ENCODE measurements around the gene ACADM. TPM values are rescaled to one million over a fixed set of nuclear protein-coding genes. Genes with fewer than 3 reads are reported as not detected.

The ACADM gene
- total and polyA plus RNA-seq, 2 donors (not counting 3 experiments of a cell fraction or from before 2014, with no cell fraction given) = 10.8 to 32.5 TPM

DNA sequence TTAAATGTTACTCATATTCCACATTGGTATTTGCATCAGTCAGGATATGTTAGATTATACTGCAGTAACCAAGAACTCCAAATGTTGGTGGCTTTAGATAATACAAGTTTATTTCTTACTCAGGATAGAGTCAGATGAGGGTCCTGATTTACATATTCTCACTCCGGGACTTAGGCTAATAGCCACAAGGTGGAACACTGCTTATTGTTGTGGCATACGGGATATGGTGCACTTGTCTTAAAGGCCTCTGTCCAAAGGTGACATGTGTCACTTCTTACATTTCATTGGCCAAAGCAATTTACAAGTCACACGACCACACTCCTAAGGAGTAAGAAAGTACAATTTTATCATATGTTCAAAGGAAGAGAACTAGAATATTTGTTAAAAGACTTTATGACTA lies 28.5 kb upstream of the ACADM start:
- Histone ChIP-seq H3K79me2 (ENCODE audit: control insufficient read depth, insufficient read depth, low read length) (no peaks in the 10 kb centered on the region), H3K4me3 (replicated peaks in 1 of 3; ENCODE audit: insufficient read depth in 1 of 3, low read depth in 1 of 3, low read length in 3 of 3) (no peak overlapping the region), H3K4me1 (ENCODE audit: control insufficient read depth, extremely low read depth, insufficient read depth, low read length) (no peaks in the 10 kb centered on the region), H3K27ac (ENCODE audit: insufficient read depth, low read depth, low read length) (no peak overlapping the region), H3K9me3 (replicated peaks; ENCODE audit: control insufficient read depth, insufficient read depth, low read length) (no peaks in the 10 kb centered on the region), H2AFZ (ENCODE audit: low read depth, low read length) (no peak overlapping the region), H3K9me1 (replicated peaks; ENCODE audit: control insufficient read depth, extremely low read depth, insufficient read depth, low read length) (no peaks in the 10 kb centered on the region), H3K27me3 (ENCODE audit: control insufficient read depth in 2 of 2, insufficient read depth in 2 of 2, low read length in 2 of 2) (peaks cover 2% of the 10 kb centered on the region in 2 experiments), H3K4me2 (ENCODE audit: insufficient read depth, low read length) (no peak overlapping the region), H3K36me3 (ENCODE audit: control insufficient read depth in 2 of 2, extremely low read depth in 1 of 2, insufficient read depth in 2 of 2, low read length in 2 of 2) (no peaks in the 10 kb centered on the region), H4K20me1 (replicated peaks; ENCODE audit: control insufficient read depth, extremely low read depth, insufficient read depth, low read length) (no peaks in the 10 kb centered on the region), H3K9ac (replicated peaks; ENCODE audit: extremely low read depth, insufficient read depth, low read length) (no peak overlapping the region)
- ChIA-PET POLR2A (no interaction called here), CTCF (no interaction called here)
- no peak for DNase-seq (ENCODE audit: low read depth, low spot score)
- TF ChIP-seq JUN (IDR thresholded peaks at IDR 0.05; ENCODE audit: borderline replicate concordance, insufficient read depth, insufficient read length, low read depth) (no peak), CTCF (IDR thresholded peaks at IDR 0.05; ENCODE audit: extremely low read depth in 1 of 2, insufficient read depth in 1 of 2, low read depth in 1 of 2, low read length in 2 of 2) (no peak), POLR2AphosphoS5 (IDR thresholded peaks at IDR 0.05; ENCODE audit: insufficient read depth, low read depth, low read length) (no peak), FOS (IDR thresholded peaks at IDR 0.05; ENCODE audit: borderline replicate concordance, insufficient read depth, low read length) (no peak), POLR2A (IDR thresholded peaks at IDR 0.05; ENCODE audit: low read depth, low read length) (no peak), MYC (IDR thresholded peaks at IDR 0.05; ENCODE audit: low read depth, low read length) (no peak), GATA2 (IDR thresholded peaks at IDR 0.05; ENCODE audit: insufficient read depth, insufficient read length, low read depth, low read length) (no peak), EZH2 (IDR thresholded peaks at IDR 0.05; ENCODE audit: borderline replicate concordance, low read depth, low read length, severe bottlenecking) (no peak)
- TF ChIP-seq, protein P1, sequence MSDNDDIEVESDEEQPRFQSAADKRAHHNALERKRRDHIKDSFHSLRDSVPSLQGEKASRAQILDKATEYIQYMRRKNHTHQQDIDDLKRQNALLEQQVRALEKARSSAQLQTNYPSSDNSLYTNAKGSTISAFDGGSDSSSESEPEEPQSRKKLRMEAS (IDR thresholded peaks at IDR 0.05; ENCODE audit: insufficient read depth, insufficient read length) = no peak
- dilution Hi-C loops (cut with MboI; ENCODE audit: extremely low pct_ligation_motif_present, low sequenced_read_pairs) = no loop called here
- intact Hi-C loops (cut with micrococcal nuclease) = no loop called here
- no peak for FAIRE-seq
- no TSS peak for BruUV-seq (replicated peaks)

Measured in endothelial cell of umbilical vein (primary cell).